ENCODE measurements around the gene TMEM131. TPM values are rescaled to one million over a fixed set of nuclear protein-coding genes. Genes with fewer than 3 reads are reported as not detected.

TMEM131 gene
- total RNA-seq, 2 donors from 2014 or later: 49.5 to 52.0 TPM

DNA sequence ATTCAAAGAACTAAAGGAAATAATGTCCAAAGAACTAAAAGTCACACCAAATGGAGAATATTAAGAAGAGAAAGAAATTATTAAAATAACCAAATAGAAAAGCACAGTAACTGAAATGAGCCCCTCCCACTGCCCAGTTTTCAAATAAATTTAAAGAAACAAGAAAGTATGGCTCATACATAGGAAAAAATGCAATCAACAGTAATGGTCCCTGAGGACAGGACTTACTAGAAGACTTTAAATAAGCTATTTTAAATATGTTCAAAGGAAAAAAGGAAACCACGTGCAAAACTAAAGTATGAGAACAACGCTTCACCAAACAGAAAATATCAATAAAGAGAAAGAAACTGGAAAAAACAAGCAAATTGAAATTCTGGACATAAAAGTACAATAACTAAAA, 58.9 kb downstream of the TMEM131 start:
- Histone ChIP-seq H3K4me3 (no peak overlapping the region), H3K27me3 (replicated peaks; ENCODE audit: insufficient read depth) (no peaks in the 10 kb centered on the region), H3K36me3 (no peaks in the 10 kb centered on the region), H3K4me1 (ENCODE audit: control insufficient read depth in 1 of 2, low read depth in 2 of 2) (peaks cover 29 to 30% of the 10 kb centered on the region in 2 donors), H3K27ac (no peak overlapping the region), H3K9me3 (no peaks in the 10 kb centered on the region)
- no peak for ATAC-seq (ENCODE audit: insufficient number of reproducible peaks, low FRiP score, low read depth)
- no peak for DNase-seq (ENCODE audit: low spot score)
- TF ChIP-seq, protein P1, sequence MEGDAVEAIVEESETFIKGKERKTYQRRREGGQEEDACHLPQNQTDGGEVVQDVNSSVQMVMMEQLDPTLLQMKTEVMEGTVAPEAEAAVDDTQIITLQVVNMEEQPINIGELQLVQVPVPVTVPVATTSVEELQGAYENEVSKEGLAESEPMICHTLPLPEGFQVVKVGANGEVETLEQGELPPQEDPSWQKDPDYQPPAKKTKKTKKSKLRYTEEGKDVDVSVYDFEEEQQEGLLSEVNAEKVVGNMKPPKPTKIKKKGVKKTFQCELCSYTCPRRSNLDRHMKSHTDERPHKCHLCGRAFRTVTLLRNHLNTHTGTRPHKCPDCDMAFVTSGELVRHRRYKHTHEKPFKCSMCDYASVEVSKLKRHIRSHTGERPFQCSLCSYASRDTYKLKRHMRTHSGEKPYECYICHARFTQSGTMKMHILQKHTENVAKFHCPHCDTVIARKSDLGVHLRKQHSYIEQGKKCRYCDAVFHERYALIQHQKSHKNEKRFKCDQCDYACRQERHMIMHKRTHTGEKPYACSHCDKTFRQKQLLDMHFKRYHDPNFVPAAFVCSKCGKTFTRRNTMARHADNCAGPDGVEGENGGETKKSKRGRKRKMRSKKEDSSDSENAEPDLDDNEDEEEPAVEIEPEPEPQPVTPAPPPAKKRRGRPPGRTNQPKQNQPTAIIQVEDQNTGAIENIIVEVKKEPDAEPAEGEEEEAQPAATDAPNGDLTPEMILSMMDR (IDR thresholded peaks at IDR 0.05): no peak

DNA sequence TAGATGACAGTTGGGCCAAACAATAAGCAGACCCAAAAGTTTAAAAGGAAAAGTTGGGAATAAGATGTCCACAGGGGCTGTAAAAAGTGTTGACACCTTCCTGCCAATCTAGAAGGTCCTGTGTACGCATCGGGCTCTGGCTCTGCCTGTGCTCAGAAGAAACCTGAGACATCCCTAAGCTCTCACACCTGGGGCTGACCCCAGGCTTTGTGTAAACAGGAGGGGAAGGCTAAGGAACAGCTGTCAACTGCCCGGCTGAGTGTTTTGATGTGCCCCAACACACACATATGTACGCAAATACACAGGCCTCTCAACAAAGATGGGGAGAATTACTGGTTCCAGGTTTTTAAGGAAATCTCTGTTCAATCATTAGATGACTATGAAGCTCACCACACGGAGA, 59.5 kb downstream of the TMEM131 start:
- DNase-seq (ENCODE audit: low spot score): no peak
- TF ChIP-seq, protein P1 (IDR thresholded peaks at IDR 0.05): no peak
- Histone ChIP-seq H3K27me3 (replicated peaks; ENCODE audit: insufficient read depth) (no peaks in the 10 kb centered on the region), H3K36me3 (no peaks in the 10 kb centered on the region), H3K4me1 (ENCODE audit: control insufficient read depth in 1 of 2, low read depth in 2 of 2) (peaks cover 36% of the 10 kb centered on the region in 2 donors), H3K9me3 (no peaks in the 10 kb centered on the region), H3K27ac (no peak overlapping the region), H3K4me3 (no peak overlapping the region)
- no peak for ATAC-seq (ENCODE audit: insufficient number of reproducible peaks, low FRiP score, low read depth)

DNA sequence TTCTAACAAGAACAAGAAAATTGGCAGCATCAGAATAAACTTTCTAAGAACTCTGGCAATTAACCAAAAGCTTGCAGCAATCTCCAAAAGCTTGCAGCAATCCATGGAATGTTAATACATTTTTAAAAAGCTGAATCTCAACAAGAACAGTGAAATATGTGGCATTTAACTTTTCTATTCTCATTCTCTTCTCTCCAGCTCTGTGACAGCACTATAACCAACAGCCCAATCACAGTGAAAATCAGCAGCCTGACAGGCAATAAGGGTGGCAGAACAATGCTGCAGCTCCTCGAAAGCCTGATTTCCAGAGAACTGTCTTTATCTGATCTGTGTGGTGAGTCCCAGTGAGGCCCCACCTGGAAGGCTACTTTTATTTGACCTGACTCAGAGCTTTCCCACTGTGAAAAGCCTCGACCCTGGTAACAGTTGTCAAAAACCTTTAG, 60.0 kb downstream of the TMEM131 start:
- ATAC-seq (ENCODE audit: insufficient number of reproducible peaks, low FRiP score, low read depth): no peak

DNA sequence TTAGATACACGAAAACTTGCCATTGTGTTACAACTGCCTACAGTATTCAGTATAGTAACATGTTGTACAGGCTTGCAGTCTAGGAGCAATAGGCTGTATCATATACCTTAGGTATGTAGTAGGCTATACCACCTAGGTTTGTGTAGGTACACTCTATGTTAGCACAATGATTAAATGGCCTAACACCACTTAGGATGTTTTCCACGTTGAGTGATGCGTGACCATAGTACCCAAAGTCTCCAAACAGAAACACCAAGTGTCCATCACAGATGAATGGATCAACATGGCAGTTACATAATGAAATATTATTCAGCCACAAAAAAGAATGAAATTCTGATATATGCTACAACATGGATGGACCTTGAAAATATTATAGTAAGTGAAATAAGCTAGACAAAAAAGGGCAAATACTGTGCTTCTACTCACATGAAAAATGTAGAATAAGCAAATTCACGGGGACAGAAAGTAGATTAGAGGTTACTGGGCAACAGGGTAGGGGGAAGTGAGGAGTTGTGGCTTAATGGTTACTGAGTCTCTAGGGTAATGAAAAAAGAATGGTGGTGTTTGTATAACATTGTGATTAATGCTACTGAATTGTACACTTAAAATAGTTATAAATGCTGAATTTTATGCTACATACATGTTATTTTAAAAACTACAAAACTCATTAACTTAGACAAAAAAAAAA, 62.6 kb downstream of the TMEM131 start:
- DNase-seq (ENCODE audit: low spot score): no peak
- TF ChIP-seq, protein P1 (IDR thresholded peaks at IDR 0.05): no peak
- Histone ChIP-seq H3K9me3 (no peaks in the 10 kb centered on the region), H3K4me1 (ENCODE audit: control insufficient read depth in 1 of 2, low read depth in 2 of 2) (peaks cover 41 to 43% of the 10 kb centered on the region in 2 donors), H3K27me3 (replicated peaks; ENCODE audit: insufficient read depth) (no peaks in the 10 kb centered on the region), H3K4me3 (no peak overlapping the region), H3K36me3 (no peaks in the 10 kb centered on the region), H3K27ac (no peak overlapping the region)
- no peak for ATAC-seq (ENCODE audit: insufficient number of reproducible peaks, low FRiP score, low read depth)

More for the DNA sequence above, 60.0 kb downstream of the TMEM131 start:
- Histone ChIP-seq H3K27me3 (replicated peaks; ENCODE audit: insufficient read depth) (no peaks in the 10 kb centered on the region), H3K4me1 (ENCODE audit: control insufficient read depth in 1 of 2, low read depth in 2 of 2) (peaks cover 36 to 40% of the 10 kb centered on the region in 2 donors), H3K9me3 (no peaks in the 10 kb centered on the region), H3K27ac (no peak overlapping the region), H3K36me3 (no peaks in the 10 kb centered on the region), H3K4me3 (no peak overlapping the region)
- no peak for DNase-seq (ENCODE audit: low spot score)
- TF ChIP-seq, protein P1 (IDR thresholded peaks at IDR 0.05): no peak

DNA sequence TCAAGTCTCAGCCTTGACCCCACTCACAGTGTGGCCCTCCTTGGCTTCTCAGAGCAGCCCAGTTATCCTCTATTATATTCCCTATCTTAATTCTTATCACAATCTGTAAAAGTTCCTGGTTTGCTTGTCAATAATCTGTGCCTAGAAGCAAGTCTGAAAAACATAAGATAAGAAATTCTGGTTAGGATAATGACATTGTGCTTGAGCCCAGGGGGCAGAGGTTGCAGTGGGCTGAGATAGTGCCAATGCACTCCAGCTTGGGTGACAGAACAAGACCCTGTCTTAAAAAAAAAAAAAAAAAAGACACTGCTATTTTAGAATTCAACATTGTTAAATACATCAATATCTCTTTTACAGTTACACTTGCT, 63.9 kb downstream of the TMEM131 start:
- no peak overlapping the region for H3K4me3 ChIP-seq
- DNase-seq (ENCODE audit: low spot score): no peak
- ATAC-seq (ENCODE audit: insufficient number of reproducible peaks, low FRiP score, low read depth): no peak
- H3K27me3 ChIP-seq (replicated peaks; ENCODE audit: insufficient read depth): no peaks in the 10 kb centered on the region
- H3K4me1 ChIP-seq (ENCODE audit: control insufficient read depth in 1 of 2, low read depth in 2 of 2): peaks cover 35 to 36% of the 10 kb centered on the region in 2 donors
- no peak overlapping the region for H3K27ac ChIP-seq
- TF ChIP-seq, protein P1 (IDR thresholded peaks at IDR 0.05): no peak
- H3K9me3 ChIP-seq: no peaks in the 10 kb centered on the region
- no peaks in the 10 kb centered on the region for H3K36me3 ChIP-seq

Measured in thoracic aorta (tissue), 2 donors.